ENCODE results near the gene RAB11FIP5. TPM values are rescaled to one million over a fixed set of nuclear protein-coding genes. Genes with fewer than 3 reads are reported as not detected.

The RAB11FIP5 gene
- total and polyA plus RNA-seq, 9 of the 15 experiments (the other 6 are each of a cell fraction or from before 2014, with no cell fraction given), result 1.7 to 14.4 (median 6.4) TPM

GRCh38 chr2:73116182-73116960 is 3.6 kb upstream of the RAB11FIP5 start:
- Histone ChIP-seq H3K9me1 (ENCODE audit: control insufficient read depth, insufficient read depth, low read length) (no peaks in the 10 kb centered on the region), H3K9me3 (replicated peaks; ENCODE audit: control insufficient read depth, insufficient read depth, low read depth, low read length) (no peaks in the 10 kb centered on the region), H3K36me3 (ENCODE audit: control insufficient read depth, insufficient read depth, low read length) (no peaks in the 10 kb centered on the region), H4K20me1 (replicated peaks; ENCODE audit: control insufficient read depth, insufficient read depth, low read length) (peaks cover 4% of the 10 kb centered on the region), H3K4me1 (replicated peaks in 1 of 2; ENCODE audit: control insufficient read depth in 2 of 2, insufficient read depth in 2 of 2, low read length in 2 of 2) (peaks cover 4 to 19% of the 10 kb centered on the region in 2 experiments), H2AFZ (ENCODE audit: low read depth, low read length) (no peak overlapping the region), H3K79me2 (ENCODE audit: control insufficient read depth, insufficient read depth, low read length) (peaks cover 7% of the 10 kb centered on the region; the same call in 1 of the 3 replicates), H3K9ac (ENCODE audit: insufficient read depth in 1 of 2, low read depth in 2 of 2, low read length in 2 of 2) (no peak overlapping the region), H3K4me3 (no peak overlapping the region), H3K4me2 (ENCODE audit: insufficient read depth, low read length) (no peak overlapping the region), H3K27me3 (ENCODE audit: control insufficient read depth in 2 of 2, insufficient read depth in 2 of 2, low read length in 2 of 2) (peaks cover 3% of the 10 kb centered on the region in 2 experiments; a peak in 1 of 5 replicates), H3K27ac (ENCODE audit: extremely low read depth, low read depth, low read length) (no peak overlapping the region)
- TF ChIP-seq ZNF263 (CRISPR knock-in tag; IDR thresholded peaks at IDR 0.05; ENCODE audit: borderline replicate concordance), result 0 out of 2 replicates have a peak, but pooled peaks have one; percentile 35
- peak in 1 of 2 experiments; percentile 37; a peak in 1 of 4 replicates for TF ChIP-seq KDM1A (IDR thresholded peaks at IDR 0.05)
- peak; percentile 86 for TF ChIP-seq ESRRA (IDR thresholded peaks at IDR 0.05; ENCODE audit: borderline replicate concordance, low read depth)
- peak; percentile 73 for TF ChIP-seq RBM25 (IDR thresholded peaks at IDR 0.05; ENCODE audit: low read depth, low read length, severe bottlenecking)
- no peak for TF ChIP-seq ZNF695 (CRISPR knock-in tag; IDR thresholded peaks at IDR 0.05)
- TF ChIP-seq BCOR (IDR thresholded peaks at IDR 0.05), result peak; percentile 67; the same call in 1 of the 2 replicates
- no peak for ATAC-seq
- no TSS peak for BruUV-seq (replicated peaks)
- in situ Hi-C loops (cut with MboI) (no loop called here), intact Hi-C loops (cut with micrococcal nuclease) (no loop called here)
- WGBS (ENCODE audit: insufficient coverage, low coverage, missing lambda C conversion rate), result 6% methylated on average over 8 of the region's 8 CpGs
- no peak for DNase-seq (ENCODE audit: extremely low read depth in 1 of 4, low spot score in 3 of 4)
- no peak for FAIRE-seq
- ChIA-PET CTCF (ENCODE audit: low intra/inter-chr PET ratio) (no interaction called here), POLR2A (interaction anchor here (0.6 kb wide), 1 partner anchor 9 kb away, joined by 3 read pairs; no protein-coding TSS in a partner anchor)
